HG02623 (cell line): ENCODE measurements around the gene CPNE5.

ENCODE experiments used
- ATAC-seq: cut with Tn5 transposase; IDR thresholded peaks from one replicate; pipeline ENCODE4 v1.9.1; 2021; ENCODE audit warnings: moderate library complexity; ENCODE audit not compliant: unreplicated experiment

Gene CPNE5

GRCh38 chr6:36858407-36858981 lies 19.2 kb upstream of the CPNE5 start:
- ATAC-seq: no peak

- ATAC-seq: no peak
These were observed 18.1 kb upstream of the CPNE5 start for GRCh38 chr6:36857325-36857724.

GRCh38 chr6:36856277-36856676 lies 17.0 kb upstream of the CPNE5 start:
- ATAC-seq: no peak

- ATAC-seq: no peak
These were observed 16.5 kb upstream of the CPNE5 start for GRCh38 chr6:36855750-36856149.

DNA sequence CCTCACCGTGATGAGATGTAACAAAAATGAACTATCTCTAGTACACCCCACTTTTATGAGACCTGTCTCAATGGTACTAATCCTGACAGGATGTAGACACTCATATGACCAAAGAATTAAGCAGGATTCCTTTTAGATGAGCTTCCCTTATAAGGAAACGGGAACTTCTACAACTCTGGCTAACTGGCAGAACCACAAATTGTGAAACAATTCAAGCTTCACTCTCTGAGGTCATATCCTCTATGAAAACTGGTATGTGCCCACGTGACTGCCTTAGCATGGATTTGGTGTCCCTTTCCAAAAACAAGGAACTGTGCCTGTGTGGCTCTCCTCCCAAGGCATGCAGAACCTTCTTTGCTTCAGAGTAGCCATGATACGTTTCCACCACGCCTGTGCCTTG lies 14.1 kb upstream of the CPNE5 start:
- no peak for ATAC-seq

DNA sequence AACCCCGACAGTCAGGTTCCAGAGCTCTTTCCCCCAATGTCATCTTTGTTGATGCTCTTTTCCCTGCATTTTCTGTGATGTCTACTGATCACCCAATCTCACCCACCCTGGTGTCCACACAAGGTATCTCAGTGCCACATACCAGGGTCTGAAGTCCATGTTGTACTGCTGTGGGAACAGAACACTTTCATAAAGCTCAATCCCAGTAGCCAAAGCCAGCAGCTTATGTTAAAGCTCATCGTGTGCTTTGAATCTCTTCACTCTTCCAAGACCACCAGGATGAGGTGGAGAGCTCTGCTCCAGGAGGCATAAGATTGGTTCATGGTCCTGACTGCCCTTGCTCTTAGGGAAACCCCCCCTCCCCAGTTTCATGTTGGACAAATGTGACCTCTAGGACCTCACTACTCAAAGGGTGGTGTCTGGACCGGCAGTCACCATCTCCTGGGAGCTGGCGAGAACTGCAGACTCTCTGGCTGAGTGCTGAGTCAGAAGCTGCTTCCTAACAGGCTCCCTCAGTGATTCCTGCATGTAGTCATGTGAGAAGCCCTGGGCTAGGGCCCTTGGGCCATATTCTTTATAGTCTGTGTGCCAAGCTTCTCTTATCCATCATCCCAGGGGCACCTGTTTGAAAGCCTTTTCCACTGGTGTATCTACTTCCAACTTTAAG lies 13.4 kb upstream of the CPNE5 start:
- ATAC-seq: no peak

- ATAC-seq: no peak
These were observed 12.4 kb upstream of the CPNE5 start for GRCh38 chr6:36851626-36852025.

DNA sequence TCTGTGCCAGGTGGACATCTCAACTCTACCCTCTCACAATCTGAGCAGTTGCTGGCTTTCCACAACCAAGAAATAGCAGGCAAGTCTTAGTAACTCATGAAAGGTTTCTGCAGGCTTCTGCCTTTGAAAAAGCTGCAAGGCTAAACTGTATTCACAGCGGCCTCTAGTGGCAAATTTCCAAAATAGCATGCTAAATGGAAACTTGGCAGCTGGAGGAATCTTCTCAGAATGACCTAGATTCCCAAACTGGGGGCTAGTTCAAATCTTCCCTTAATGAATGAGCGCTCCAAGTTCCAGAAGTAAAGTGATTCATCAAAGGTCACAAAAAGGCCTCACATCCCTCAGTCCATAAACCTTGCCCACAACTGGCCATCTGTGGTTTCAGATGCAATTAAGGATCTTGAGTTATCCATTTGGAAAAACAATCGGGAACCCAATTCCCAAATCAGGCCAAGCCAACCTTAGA lies 11.9 kb upstream of the CPNE5 start:
- ATAC-seq: no peak

DNA sequence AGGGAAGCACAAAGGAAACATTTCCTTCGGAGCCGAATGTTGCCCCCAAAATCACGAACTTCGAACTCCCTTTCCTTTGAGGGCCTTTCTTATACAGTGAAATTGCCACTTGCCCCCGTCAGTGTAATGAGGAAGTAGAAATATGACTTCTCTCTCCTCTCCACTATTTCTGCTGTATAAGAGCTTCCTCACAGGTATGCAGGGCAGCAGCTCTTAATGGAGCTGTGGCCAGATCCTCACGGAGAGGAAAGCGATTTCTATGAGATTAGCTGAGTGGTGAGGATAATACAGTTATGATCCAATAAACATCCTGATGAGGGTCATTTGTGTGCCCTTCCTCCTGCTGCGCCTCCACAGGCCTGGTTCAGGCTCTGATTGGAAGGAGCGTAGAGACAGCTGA lies 10.8 kb upstream of the CPNE5 start:
- ATAC-seq: no peak

DNA sequence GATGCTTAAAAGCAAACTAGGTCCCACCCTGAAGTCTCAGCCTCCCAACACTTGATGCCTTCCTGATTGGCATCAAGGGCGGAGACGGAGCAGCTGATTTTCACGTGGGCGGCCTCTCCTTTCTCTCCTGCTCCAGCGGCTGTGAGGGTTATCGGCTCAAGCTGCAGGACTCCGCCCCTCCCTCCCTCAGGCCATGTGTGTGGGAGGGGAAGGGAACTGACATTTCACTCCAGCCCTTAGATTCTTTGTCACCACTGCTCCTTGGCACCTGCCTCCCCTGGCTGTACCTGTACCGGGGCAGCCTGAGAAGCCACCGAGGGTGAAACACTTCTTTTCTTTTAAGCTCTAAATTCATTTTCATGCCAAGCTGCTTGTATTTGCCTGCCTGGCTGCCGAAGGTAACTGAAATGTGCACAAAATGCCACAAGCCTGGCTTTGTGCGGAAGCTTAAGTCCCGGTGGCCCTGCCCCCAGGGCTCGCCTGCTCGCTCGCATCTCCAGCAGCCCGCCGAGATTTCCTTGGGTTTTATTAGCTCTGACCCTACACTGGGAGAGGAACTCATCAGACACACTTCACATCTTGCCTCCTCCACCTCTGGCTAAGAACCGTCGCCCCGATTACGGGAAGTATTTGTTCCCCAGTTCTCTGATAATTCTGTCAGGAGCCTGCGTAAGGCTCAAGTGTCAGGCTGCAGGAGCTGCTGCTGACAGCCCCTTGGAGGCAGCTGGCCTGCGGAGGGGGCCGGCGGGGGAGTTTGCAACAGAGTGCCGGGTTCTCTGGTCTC lies 9.6 kb upstream of the CPNE5 start:
- ATAC-seq: no peak

GRCh38 chr6:36847991-36848390 lies 8.7 kb upstream of the CPNE5 start:
- no peak for ATAC-seq

- no peak for ATAC-seq
These were observed 7.9 kb upstream of the CPNE5 start for GRCh38 chr6:36847152-36847551.

DNA sequence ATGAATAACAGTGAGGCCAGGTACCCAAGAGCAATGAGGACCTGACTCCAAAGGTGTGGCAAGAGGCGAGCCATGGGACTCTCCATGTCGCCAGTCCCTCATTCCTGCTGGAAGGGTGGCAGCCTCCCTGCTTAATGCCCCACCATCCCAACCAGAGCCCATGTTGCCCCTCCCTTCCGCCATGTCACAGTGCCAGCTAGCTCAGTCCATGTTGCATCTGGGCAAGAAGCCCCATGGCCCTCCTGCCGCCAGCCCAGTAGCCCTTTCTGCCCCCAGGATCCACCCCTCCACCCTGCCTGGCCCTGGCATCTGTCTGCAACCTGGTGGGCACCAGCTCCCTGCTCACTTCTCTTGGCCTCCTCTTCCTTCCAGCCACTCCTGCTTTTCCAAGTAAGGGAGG lies 6.0 kb upstream of the CPNE5 start:
- no peak for ATAC-seq

DNA sequence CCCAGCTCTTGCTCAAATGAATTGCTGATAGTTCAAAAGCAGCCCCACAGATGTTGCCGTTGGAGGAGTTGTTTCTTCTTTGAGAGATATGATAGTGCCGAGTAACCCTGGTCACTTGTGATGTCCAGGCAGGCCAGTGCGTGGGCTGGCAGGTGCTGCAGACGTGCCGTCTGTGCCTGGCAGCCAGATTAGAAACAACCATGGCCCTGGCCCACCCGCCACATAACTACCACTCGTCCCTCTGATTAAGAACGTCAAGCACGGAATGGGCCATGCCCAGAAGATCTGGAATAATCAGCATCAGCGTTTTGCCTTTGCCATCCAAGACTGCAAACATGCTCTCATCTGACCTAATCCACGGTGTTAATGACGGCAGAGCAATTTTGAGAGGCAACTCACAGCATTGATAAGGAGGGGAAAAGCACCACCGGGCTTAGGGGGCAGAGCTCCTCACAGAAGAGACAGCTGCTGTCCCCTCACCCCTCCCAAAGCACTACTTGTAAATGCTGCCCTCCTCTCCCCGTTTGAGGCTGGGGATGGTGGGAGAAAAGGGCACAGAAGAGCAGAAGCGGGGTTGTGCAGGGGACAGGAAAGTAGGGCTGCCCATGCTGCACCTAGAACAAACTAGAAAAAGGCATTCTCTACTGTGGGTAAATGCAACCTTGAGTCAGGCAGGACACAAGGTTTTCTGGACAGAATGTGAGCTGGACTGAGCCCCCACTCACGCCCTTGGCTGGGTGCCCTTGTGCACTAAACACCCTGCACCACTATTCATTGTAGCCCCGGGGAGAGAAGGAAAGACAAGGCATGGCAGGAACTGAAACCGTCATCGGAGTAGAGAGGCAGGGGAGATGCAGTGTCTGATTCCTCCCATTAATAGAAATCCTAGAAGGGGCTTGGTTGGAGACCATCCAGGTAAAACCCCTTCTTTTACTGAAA lies 5.3 kb upstream of the CPNE5 start:
- no peak for ATAC-seq

- no peak for ATAC-seq
These were observed 3.9 kb upstream of the CPNE5 start for GRCh38 chr6:36843170-36843569.

GRCh38 chr6:36841756-36842155 lies 2.5 kb upstream of the CPNE5 start:
- ATAC-seq: no peak

GRCh38 chr6:36840432-36841403 lies 1.5 kb upstream of the CPNE5 start:
- ATAC-seq: no peak

- no peak for ATAC-seq
These were observed 646 bp upstream of the CPNE5 start for GRCh38 chr6:36839749-36840431.

DNA sequence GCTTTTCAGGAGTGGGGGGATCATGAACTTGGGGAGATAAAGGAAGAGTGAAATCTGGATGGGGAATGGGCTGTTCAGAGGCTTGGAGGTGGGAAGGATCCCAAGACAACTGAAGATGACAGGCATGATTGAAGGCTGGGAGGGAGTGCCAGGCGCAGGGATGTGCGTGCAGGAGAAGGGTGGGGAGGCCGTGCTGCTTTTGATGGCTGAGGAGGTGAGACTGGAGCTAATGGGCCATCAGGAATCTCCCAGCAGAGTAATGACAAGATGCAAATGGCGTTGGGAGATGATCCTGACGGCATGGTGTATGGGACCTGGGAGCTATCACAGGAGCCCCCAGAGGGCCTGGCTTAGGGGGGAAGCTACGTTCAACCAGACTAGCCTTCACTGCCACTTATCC lies 1.6 kb downstream of the CPNE5 start:
- ATAC-seq: no peak

DNA sequence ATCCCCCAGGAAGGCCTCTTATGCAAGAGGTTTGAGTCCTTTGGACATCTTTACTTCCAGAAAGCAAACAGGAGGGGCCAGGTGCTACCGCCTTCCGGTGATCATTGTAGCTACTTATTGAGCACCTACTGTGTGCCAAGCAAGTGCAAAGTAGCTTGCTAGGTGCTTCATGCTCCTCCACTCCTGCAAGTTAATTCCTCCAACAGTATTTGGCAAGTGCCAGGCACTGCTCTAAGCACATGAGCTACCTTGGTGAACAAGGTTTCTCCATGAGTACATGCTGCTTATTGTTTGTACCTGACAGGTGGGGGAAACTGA lies 2.3 kb downstream of the CPNE5 start:
- ATAC-seq: no peak
